Hematopoietic multipotent progenitor cell treated with erythropoietin and hydrocortisone succinate and interleukin-3 and kit ligand, for 4 days (in vitro differentiated cells): Measurements from ENCODE around the gene UBE2I.
A peak's percentile ranks its signal among the peaks of the same experiment; 100 is the strongest.
"Not testable (repeated sequence)": the region's sequence is repeated elsewhere in the genome, so short reads cannot be mapped to it uniquely, and the experiment has no call there.

Experiments
- DNase-seq: peaks from one replicate; pipeline ENCODE4 v3.0.0-alpha.2; 2015

UBE2I gene

GRCh38 chr16:1293921-1294656 lies 15.3 kb upstream of the UBE2I start:
- no peak for DNase-seq

DNA sequence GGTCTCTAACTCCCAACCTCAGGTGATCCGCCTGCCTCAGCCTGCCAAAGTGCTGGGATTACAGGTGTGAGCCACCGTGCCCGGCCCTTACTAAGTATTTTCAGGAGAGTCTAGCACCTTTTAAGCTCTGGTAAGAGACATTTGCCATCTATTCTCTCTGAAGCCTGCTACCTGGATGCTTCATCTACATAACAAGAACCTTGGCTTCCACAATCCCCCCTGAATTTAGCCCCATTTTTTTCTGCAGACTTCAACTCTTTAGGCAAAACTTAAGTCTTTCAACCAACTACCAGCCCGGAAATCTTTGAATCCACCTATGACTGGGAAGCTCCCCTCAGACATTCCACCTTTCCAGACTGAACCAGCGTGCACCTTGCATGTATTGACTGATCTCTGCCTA lies 14.0 kb upstream of the UBE2I start:
- DNase-seq = no peak

DNA sequence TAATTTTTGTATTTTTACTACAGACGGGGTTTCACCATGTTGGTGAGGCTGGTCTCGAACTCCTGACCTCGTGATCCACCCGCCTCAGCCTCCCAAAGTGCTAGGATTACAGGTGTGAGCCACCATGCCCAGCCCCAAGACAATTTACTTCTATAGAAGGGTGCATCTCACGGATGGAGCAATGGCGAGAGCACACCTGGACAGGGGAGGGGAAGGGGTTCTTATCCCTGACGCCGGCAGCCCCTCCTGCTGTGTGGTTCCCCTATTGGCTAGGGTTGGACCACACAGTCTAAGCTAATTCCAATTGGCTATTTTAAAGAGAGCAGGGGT lies 12.8 kb upstream of the UBE2I start:
- DNase-seq = not testable (repeated sequence)

GRCh38 chr16:1297018-1297696 lies 12.3 kb upstream of the UBE2I start:
- DNase-seq = no peak

DNA sequence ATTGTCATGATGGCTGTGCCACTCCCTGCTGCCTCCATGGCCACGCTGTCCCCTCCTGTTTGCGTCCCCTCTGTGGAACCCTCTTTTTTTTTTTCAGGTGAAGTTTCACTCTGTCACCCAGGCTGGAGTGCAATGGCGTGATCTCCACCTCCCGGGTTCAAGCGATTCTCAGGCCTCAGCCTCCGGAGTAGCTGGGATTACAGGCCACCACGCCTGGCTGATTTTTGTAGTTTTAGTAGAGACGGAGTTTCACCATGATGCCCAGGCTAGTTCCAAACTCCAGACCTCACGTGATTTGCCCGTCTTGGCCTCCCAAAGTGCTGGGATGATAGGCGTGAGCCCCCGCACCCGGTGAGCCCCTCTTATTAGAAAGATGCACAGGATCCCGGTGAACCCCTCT lies 11.0 kb upstream of the UBE2I start:
- DNase-seq = no peak

DNA sequence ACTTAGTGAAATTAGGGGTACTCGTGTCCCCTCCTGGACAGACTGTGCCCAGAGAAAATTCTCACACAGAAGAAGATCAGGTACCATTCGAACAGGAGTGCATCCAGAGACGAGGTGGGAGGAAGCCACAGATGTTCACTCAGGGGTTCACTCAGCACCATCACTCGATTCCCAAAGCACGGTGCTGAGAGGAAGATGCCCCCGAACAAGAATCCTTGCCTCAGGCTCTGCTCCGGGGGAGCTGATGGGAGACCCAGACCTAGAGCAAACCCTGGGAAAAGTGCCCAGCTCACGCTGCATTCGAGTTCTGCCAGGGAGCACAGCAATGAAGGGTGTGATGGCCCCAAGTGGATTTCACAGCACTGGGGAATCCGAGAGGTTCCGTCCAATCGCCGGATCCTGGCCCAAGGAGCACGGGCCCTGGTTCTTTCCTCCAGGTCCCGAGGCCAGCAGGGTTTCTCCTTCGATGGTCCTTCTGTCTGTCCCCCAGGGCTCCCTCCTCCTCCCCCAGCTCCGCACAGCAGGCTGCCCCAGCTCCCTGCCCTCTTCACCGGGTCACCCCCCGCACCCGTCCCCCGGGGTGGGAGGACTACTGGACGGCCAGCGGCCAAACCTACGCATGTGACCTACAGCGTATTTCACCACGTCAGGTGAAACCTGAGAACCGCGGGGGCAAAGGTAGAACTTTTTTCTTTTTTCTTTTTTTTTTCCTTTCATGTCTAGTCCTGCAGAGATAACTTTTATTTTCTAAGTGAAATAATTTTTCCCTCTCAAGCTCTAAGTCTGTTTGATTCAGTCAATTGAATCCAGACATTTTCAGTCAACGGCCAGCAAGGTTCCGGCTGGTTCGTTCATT lies 10.2 kb upstream of the UBE2I start:
- no peak for DNase-seq

DNA sequence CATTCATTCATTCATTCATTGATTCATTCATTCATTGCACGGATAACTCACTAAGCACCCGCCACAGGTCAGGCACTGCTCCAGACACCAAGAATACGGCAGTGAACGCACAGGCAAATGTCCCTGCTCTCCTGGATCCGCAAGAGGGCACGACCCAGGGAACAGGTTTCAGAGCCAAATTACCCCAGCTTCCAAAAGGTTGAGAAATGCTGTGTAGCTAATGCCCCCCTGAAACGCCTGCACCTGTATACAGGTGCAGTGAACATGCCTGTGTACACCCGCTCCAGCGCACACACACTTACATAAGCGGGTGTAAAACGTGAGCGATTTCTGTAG lies 9.6 kb upstream of the UBE2I start:
- DNase-seq = no peak

- peak; percentile 81 for DNase-seq
These were observed 8.6 kb upstream of the UBE2I start for GRCh38 chr16:1300664-1301476.

DNA sequence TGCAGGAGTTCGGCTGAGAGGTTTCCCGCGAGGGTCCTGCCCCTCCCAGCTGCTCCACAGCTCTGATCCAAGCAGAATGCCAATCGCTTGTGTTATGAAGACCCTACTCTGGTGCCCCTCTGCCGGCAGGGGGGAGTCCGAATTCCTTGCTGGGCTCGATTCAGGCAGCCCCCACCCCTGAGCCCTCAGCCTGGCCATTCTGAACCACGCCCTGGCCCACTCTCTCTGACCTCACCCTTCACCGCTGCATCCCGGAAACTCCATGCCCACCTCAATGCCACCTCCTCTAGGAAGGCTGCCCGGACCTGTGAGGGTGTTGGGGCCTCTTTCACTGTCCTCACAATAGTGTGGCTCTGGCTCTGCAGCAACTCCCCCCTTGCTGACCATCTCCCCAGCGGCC lies 7.9 kb upstream of the UBE2I start:
- no peak for DNase-seq

GRCh38 chr16:1305823-1306222 lies 3.6 kb upstream of the UBE2I start:
- DNase-seq = no peak

DNA sequence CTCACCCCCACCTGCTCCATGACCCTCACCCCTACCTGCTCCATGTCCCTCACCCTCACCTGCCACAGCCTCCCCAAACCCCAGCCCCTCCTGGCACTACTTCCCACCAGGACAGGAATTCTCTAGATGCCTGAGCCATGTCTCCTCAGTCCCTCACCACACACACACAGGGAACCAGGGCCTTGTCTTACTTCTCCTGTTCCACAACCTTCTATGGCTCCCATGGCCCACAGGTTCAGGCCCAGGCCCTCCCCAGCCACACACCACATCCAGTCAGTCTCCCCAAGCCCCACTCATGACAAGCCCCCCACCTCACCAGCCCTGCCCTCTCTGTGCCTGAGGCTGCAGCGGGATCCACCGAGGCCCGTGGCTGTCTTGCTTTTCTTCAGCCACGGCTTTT lies 3.1 kb upstream of the UBE2I start:
- DNase-seq = no peak

DNA sequence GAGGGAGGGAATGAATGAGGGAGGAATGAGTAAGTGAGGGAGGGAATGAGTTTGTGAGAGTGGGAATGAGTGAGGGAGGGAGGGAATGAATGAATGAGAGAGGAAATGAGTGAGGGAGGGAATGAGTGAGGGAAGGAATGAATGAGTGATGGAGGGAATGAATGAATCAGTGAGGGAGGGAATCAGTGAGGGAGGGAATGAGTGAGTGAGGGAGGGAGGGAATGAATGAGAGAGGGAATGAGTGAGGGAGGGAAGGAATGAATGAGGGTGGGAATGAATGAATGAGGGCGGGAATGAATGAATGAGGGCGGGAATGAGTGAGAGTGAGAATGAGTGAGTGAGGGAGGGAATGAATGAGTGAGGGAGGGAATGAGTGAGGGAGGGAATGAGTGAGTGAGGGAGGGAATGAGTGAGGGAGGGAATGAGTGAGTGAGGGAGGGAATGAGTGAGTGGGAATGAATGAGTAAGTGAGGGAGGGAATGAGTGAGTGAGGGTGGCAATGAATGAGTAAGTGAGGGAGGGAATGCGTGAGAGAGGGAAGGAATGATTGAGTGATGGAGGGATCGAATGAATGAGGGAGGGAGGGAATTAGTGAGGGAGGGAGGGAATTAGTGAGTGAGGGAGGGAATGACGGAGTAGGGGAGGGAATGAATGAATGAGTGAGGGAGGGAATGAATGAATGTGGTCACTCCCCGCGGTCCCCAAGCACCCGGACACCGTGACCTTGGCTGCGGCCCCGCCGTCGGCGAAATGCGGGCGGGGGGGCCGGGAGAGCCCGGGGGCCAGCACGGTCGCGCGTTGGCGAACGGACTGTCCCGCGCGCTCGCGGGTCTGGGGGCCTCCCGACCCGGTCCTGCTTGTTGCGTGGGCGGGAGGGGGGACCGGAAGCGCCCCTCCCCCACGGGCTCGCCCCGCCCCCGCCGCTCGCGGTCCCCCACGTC lies 1.1 kb upstream of the UBE2I start:
- DNase-seq = peak; percentile 81

DNA sequence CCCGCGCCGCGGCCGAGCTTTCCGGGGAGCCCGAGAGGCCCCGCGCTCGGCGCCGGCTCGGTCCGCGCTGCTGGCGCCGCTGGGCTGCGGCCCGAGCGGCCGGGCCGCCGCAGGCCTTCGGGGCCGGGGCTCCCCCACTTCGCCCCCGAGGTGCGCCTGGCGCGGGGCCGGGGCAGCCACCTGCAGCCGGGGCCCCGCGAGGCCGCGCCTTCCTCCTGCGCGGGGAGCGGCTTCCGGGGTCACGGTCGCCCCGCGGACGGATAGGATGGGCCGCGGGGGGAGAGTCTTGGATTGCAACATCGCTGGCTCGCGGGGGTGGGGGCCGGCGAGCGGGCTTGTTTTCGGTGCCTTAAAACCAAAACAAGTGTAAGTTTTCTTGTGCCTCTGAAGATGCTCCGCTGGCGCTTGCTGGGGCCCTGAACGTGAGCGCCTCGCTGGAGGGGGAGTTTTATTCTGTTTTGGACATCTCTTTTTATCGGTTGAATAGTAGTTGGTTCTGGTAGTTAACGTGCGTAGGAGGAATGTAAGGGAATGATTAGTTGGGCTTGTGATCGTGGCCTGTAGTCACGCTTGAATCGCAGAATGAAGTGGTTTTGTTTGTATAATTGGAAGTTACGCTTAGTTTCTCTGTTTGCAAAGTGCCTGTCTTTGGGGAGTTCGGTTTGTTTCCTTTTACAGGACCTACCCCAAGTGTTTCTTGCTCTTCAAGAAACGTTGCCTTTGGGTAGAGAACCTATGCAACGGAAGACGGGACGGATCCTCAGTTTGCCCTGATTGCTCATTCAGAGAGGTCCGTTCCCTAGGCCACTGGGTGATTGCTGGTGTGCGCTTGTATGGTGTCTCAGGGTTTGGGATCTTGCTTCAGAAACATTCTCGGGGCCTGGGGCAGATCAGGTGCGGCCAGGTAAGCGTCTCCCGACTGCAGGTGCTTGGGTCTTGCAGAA lies 724 bp downstream of the UBE2I start:
- DNase-seq = peak; percentile 72

DNA sequence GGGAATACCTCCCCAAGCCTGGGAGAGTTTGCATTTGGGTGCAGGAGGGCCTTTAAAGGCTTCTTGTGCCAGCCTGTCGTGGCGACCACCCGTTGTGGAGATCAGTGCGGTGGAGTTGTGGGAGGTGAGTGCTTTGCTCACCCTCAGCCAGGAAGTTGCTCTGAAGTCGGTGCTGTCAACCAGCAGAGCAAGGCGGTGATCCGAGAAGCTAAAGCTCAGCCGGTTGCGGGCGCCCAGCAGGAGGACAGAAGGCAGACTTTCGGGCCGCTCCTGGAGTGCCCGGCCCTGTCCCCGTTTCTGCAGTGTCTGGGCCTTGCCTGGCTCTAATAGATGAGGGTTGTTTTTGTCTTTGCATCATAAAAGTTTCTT lies 1.4 kb downstream of the UBE2I start:
- DNase-seq = peak; percentile 56

GRCh38 chr16:1311212-1311737 lies 1.8 kb downstream of the UBE2I start:
- no peak for DNase-seq

GRCh38 chr16:1311738-1312466 lies 2.5 kb downstream of the UBE2I start:
- DNase-seq = peak; percentile 55

DNA sequence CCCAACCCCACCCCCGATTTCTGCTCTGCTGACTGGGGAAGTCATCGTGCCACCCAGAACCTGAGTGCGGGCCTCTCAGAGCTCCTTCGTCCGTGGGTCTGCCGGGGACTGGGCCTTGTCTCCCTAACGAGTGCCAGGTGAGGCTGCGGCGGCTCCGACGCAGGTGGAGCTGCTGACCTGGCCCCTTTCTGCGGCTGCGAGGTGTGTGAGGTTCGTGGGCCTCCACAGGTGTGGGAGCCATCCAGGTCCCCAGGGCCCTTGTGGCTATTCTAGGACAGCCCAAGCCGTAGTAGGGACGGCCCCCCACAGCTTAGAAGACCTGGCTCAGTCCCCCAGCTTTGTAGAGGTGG lies 3.0 kb downstream of the UBE2I start:
- no peak for DNase-seq

DNA sequence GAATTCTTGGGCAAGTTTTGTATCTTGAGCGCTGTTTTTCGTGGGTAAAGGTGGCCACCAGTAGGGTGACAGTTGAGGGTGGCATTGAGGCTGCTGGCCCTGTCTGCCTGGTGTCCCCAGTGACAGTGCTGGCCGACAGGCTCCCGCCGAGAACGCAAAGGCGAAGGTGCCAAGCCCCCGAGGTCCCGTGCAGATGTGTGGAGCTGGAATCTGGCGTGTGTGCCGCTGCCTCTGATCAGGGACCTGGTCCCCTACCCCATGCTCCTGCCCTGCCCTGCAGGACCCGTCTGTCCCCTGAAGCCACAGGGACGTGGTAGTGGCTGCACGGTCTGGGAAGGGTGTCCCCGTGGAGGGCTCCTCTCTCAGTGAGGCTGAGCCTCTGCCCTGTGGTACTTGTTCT lies 3.5 kb downstream of the UBE2I start:
- DNase-seq = no peak

GRCh38 chr16:1313721-1314369 lies 4.4 kb downstream of the UBE2I start:
- no peak for DNase-seq
